Endothelial cell of umbilical vein (primary cell): ENCODE results near the gene IPO11. TPM values are rescaled to one million over a fixed set of nuclear protein-coding genes. Genes with fewer than 3 reads are reported as not detected.

ENCODE experiments used
- BruUV-seq: library from RNA; stranded (reverse); fragments of 400-500 nt; replicated peaks from 2 replicates; lab custom pipeline; 2021; lab: Mats Ljungman, UMichigan
- CTCF ChIA-PET: fragments of 300-600, 350-600 bp; sonication (Branson Sonifier 250); formaldehyde crosslinking; loops from one replicate; lab custom pipeline; 2021; ENCODE audit warnings: antibody characterized with exemption, inconsistent platforms; lab: Charles Lee
- POLR2A ChIA-PET: fragments of 300-600, 350-600 bp; sonication (Branson Sonifier 250); formaldehyde crosslinking; loops from one replicate; lab custom pipeline; 2021; ENCODE audit warnings: antibody characterized with exemption, inconsistent platforms; lab: Charles Lee
- DNase-seq: peaks from one replicate; pipeline ENCODE4 v3.0.0-alpha.2; 2011; ENCODE audit warnings: low read depth, low spot score
- FAIRE-seq: peaks from 2 replicates; lab custom pipeline; 2011; peaks lifted over from hg19 to GRCh38; lab: Jason Lieb, UNC
- H2AFZ ChIP-seq: 2 replicates; pipeline ENCODE4 v1.6.0; 2012; ENCODE audit warnings: low read depth, low read length, control low read depth, inconsistent platforms
- H3K27ac ChIP-seq: 2 replicates; pipeline ENCODE4 v1.5.1; 2011; ENCODE audit warnings: low read depth, mild to moderate bottlenecking, control low read depth, low read length, moderate library complexity; ENCODE audit not compliant: insufficient read depth
- H3K27me3 ChIP-seq, 2 experiments: 2 replicates each; pipeline versions ENCODE4 v1.6.0 to v1.6.1; 2011; ENCODE audit warnings: low read length in 2 of 2, mixed read lengths in 1 of 2; ENCODE audit not compliant: control insufficient read depth in 2 of 2, insufficient read depth in 2 of 2
- H3K36me3 ChIP-seq, 2 experiments: 2 replicates in 1 of 2; 3 replicates in 1 of 2; pipeline ENCODE4 v1.5.1; 2011; ENCODE audit warnings: low read length in 2 of 2, mild to moderate bottlenecking in 1 of 2, moderate library complexity in 1 of 2; ENCODE audit not compliant: control insufficient read depth in 2 of 2, insufficient read depth in 2 of 2; ENCODE audit errors: extremely low read depth in 1 of 2
- H3K4me1 ChIP-seq: 3 replicates; pipeline ENCODE4 v1.5.1; 2011; ENCODE audit warnings: mild to moderate bottlenecking, low read length; ENCODE audit not compliant: control insufficient read depth, insufficient read depth; ENCODE audit errors: extremely low read depth
- H3K4me2 ChIP-seq: 2 replicates; pipeline ENCODE4 v1.6.1; 2011; ENCODE audit warnings: low read length, control low read depth, mixed read lengths; ENCODE audit not compliant: insufficient read depth
- H3K4me3 ChIP-seq, 3 experiments: fragments of 200-600 bp in 1 of 3; sonication (generic), shearing (Covaris generic) in 1 of 3; replicated peaks in 1 of 3; 2 replicates each; pipeline ENCODE4 v1.5.1; 2011 to 2016; ENCODE audit warnings: control low read depth in 3 of 3, low read length in 3 of 3, mild to moderate bottlenecking in 2 of 3, inconsistent platforms in 1 of 3, low read depth in 1 of 3, moderate library complexity in 1 of 3; ENCODE audit not compliant: insufficient read depth in 1 of 3
- H3K79me2 ChIP-seq: 2 replicates; pipeline ENCODE4 v1.6.0; 2012; ENCODE audit warnings: low read length, inconsistent platforms; ENCODE audit not compliant: control insufficient read depth, insufficient read depth
- H3K9ac ChIP-seq: replicated peaks from 2 replicates; pipeline ENCODE3; 2011; ENCODE audit warnings: low read length, control low read depth; ENCODE audit not compliant: insufficient read depth; ENCODE audit errors: extremely low read depth
- H3K9me1 ChIP-seq: replicated peaks from 3 replicates; pipeline ENCODE4 v1.6.0; 2011; ENCODE audit warnings: mild to moderate bottlenecking, low read length; ENCODE audit not compliant: control insufficient read depth, insufficient read depth; ENCODE audit errors: extremely low read depth
- H3K9me3 ChIP-seq: replicated peaks from 2 replicates; pipeline ENCODE4 v1.5.1; 2012; ENCODE audit warnings: low read length, inconsistent platforms; ENCODE audit not compliant: control insufficient read depth, insufficient read depth
- H4K20me1 ChIP-seq: replicated peaks from 2 replicates; pipeline ENCODE3; 2011; ENCODE audit warnings: mild to moderate bottlenecking, low read length; ENCODE audit not compliant: control insufficient read depth, insufficient read depth; ENCODE audit errors: extremely low read depth
- EZH2 ChIP-seq: IDR thresholded peaks from 2 replicates; pipeline ENCODE4 v1.6.1; 2012; ENCODE audit warnings: borderline replicate concordance, low read depth, mild to moderate bottlenecking, moderate library complexity, low read length, inconsistent platforms; ENCODE audit not compliant: severe bottlenecking
- FOS ChIP-seq: IDR thresholded peaks from 2 replicates; pipeline ENCODE4 v1.6.1; 2011; ENCODE audit warnings: mild to moderate bottlenecking, low read length, moderate library complexity, borderline replicate concordance; ENCODE audit not compliant: insufficient read depth
- GATA2 ChIP-seq: IDR thresholded peaks from 2 replicates; pipeline ENCODE4 v1.7.0; 2011; ENCODE audit warnings: low read depth, mild to moderate bottlenecking, moderate library complexity, mixed read lengths, low read length; ENCODE audit not compliant: insufficient read length, insufficient read depth
- JUN ChIP-seq: IDR thresholded peaks from 2 replicates; pipeline ENCODE4 v1.6.1; 2011; ENCODE audit warnings: borderline replicate concordance, low read depth; ENCODE audit not compliant: insufficient read length, insufficient read depth
- MYC ChIP-seq: IDR thresholded peaks from one replicate; pipeline ENCODE4 v1.6.1; 2011; ENCODE audit warnings: mild to moderate bottlenecking, low read depth, low read length
- POLR2A ChIP-seq: IDR thresholded peaks from 2 replicates; pipeline ENCODE4 v1.6.1; 2012; ENCODE audit warnings: low read depth, mild to moderate bottlenecking, control low read depth, low read length
- POLR2AphosphoS5 ChIP-seq: IDR thresholded peaks from 2 replicates; pipeline ENCODE4 v1.6.1; 2012; ENCODE audit warnings: low read depth, mild to moderate bottlenecking, control low read depth, low read length, moderate library complexity; ENCODE audit not compliant: insufficient read depth
- dilution Hi-C: fragments of 300-500 bp; cut with MboI; formaldehyde crosslinking; loops from one replicate; pipeline ENCODE4 v1.15.0; 2019; ENCODE audit warnings: low sequenced_read_pairs; ENCODE audit not compliant: extremely low pct_ligation_motif_present
- intact Hi-C: fragments of 100-400 bp; cut with micrococcal nuclease; formaldehyde crosslinking; loops from one replicate; pipeline ENCODE4 v1.10.0; 2022
- polyA plus RNA-seq, 4 experiments: library from polyadenylated mRNA; depleted of rRNA in 3 of 4; stranded (reverse) in 3 of 4; unstranded in 1 of 4; fragments of >200 nt; gene quantifications; 2 replicates each; pipeline versions ENCODE4 v1.2.1 to v1.2.3, GENCODE V29; 2011 to 2012; ENCODE audit warnings: missing spikeins in 1 of 4
- total RNA-seq: library from RNA; stranded (reverse); gene quantifications from 2 replicates; pipeline ENCODE4 v1.2.3, GENCODE V29; 2021
- TF ChIP-seq, protein P1 (sequence below), 2 donors: IDR thresholded peaks; 1 replicate in 1 of 2; 2 replicates in 1 of 2; pipeline ENCODE4 v1.5.1; 2011; ENCODE audit warnings: low read length in 2 of 2, mild to moderate bottlenecking in 2 of 2, moderate library complexity in 2 of 2, control low read depth in 1 of 2, inconsistent platforms in 1 of 2, low read depth in 1 of 2; ENCODE audit not compliant: insufficient read depth in 1 of 2; ENCODE audit errors: extremely low read depth in 1 of 2
- TF ChIP-seq, protein P2 (sequence below): IDR thresholded peaks from 2 replicates; pipeline ENCODE4 v1.6.1; 2011; ENCODE audit not compliant: insufficient read depth, insufficient read length

The IPO11 gene
- total and polyA plus RNA-seq, 2 donors (not counting 3 experiments of a cell fraction or from before 2014, with no cell fraction given) = 38.5 to 80.9 TPM

DNA sequence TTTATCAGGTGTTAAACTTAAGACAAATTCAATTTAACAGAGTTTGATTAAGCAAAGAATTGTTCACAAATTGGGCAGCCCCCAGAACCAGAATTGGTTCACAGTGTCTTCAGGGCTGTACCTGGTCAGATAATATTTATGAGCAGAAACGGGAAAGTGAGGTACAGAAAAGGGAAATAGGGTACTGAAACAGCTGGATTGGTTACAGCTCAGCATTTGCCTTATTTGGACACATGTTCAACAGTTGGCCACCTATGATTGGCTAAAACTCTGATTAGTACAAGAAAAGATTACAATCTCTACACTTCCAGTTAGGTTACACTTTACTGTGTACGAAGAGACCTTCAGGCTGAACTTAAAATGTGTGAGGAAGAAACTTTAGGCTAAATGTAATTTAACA lies 184.8 kb downstream of the IPO11 start:
- Histone ChIP-seq H3K4me3 (no peak overlapping the region), H4K20me1 (peaks cover 3% of the 10 kb centered on the region), H3K9ac (no peak overlapping the region), H3K79me2 (peaks cover 47% of the 10 kb centered on the region), H3K27ac (no peak overlapping the region), H2AFZ (no peak overlapping the region), H3K4me2 (no peak overlapping the region), H3K9me3 (no peaks in the 10 kb centered on the region), H3K36me3 (peaks cover 6% of the 10 kb centered on the region in 2 experiments), H3K4me1 (peaks cover 16% of the 10 kb centered on the region), H3K27me3 (no peaks in the 10 kb centered on the region), H3K9me1 (no peaks in the 10 kb centered on the region)
- CTCF ChIA-PET = interaction anchor here (0.7 to 1.9 kb wide), 2 partner anchors 11 to 137 kb away, joined by 4 to 9 read pairs; no protein-coding TSS in a partner anchor
- BruUV-seq = no TSS peak
- DNase-seq (no peak), FAIRE-seq (no peak)
- intact Hi-C loops (no loop called here), dilution Hi-C loops (no loop called here)
- TF ChIP-seq, protein P1, sequence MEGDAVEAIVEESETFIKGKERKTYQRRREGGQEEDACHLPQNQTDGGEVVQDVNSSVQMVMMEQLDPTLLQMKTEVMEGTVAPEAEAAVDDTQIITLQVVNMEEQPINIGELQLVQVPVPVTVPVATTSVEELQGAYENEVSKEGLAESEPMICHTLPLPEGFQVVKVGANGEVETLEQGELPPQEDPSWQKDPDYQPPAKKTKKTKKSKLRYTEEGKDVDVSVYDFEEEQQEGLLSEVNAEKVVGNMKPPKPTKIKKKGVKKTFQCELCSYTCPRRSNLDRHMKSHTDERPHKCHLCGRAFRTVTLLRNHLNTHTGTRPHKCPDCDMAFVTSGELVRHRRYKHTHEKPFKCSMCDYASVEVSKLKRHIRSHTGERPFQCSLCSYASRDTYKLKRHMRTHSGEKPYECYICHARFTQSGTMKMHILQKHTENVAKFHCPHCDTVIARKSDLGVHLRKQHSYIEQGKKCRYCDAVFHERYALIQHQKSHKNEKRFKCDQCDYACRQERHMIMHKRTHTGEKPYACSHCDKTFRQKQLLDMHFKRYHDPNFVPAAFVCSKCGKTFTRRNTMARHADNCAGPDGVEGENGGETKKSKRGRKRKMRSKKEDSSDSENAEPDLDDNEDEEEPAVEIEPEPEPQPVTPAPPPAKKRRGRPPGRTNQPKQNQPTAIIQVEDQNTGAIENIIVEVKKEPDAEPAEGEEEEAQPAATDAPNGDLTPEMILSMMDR (IDR thresholded peaks at IDR 0.05; ENCODE audit: extremely low read depth in 1 of 2, insufficient read depth in 1 of 2, low read depth in 1 of 2, low read length in 2 of 2) = no peak
- TF ChIP-seq POLR2A = no peak
- TF ChIP-seq JUN = no peak
- TF ChIP-seq MYC = no peak
- no peak for TF ChIP-seq FOS
- TF ChIP-seq GATA2 = no peak
- no peak for TF ChIP-seq POLR2AphosphoS5
- TF ChIP-seq, protein P2, sequence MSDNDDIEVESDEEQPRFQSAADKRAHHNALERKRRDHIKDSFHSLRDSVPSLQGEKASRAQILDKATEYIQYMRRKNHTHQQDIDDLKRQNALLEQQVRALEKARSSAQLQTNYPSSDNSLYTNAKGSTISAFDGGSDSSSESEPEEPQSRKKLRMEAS = no peak
- TF ChIP-seq EZH2 = no peak
- POLR2A ChIA-PET = no interaction called here
